SKM-1 (cell line): ENCODE results near the gene ARL8B.
"Not testable (repeated sequence)": the region's sequence is repeated elsewhere in the genome, so short reads cannot be mapped to it uniquely, and the experiment has no call there.

Experiments used
- DNase-seq: peaks from one replicate; lab custom pipeline; 2025; ENCODE audit not compliant: unreplicated experiment; lab: John Stamatoyannopoulos, UW

Gene ARL8B

DNA sequence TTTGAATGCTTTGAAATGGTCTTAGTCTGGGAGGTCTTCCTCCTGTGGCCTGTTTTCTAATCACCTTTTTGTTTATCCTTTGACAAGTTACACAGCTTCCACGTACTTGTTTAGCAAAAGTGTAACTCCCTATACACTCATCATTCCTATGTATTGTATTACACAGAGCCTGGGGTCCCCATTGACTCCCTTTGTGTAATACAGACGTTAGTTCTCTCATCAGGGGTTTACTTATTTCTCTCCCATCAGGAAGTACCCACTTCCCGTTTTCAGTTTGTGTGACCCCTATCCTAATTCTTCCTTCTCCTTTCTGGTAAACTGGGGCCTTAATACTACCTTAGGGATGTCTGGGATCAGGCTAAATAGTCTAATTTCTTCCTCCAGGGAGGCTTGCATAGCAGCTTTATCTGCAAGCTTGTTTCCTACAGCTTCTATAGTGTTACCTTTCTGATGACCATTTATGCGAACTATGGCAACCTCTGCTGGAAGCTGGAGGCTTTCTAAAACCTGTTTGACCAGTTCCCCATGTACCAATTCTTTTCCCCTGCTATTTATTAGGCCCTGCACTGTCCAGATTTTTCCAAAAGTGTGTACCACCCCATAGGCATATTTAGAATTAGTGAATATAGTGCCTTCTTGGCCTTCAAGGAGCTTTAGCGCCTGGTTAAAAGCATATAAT lies 22.4 kb downstream of the ARL8B start:
- peak; percentile 41 for DNase-seq

- no peak for DNase-seq
These were observed 23.0 kb downstream of the ARL8B start for GRCh38 chr3:5145120-5145519.

- not testable (repeated sequence) for DNase-seq
These were observed 25.1 kb downstream of the ARL8B start for GRCh38 chr3:5147152-5147551.

- no peak for DNase-seq
These were observed 27.3 kb downstream of the ARL8B start for GRCh38 chr3:5149306-5149880.

DNA sequence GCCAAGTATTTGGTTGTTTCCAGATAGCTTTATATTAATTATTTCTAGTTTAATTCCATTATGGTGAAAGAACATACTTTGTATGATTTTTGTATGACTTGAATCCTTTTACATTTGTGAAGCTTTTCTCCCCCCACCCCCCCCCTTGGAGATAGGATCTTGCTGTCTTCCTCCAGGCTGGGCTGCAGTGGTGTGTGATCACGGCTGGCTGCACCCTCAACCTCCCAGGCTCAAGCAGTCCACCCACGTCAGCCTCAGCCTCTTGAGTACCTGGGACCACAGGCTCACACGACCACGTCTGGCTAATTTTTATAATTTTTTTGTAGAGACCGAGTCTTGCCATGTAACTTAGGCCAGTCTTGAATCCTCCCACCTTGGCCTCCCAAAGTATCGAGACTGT lies 29.5 kb downstream of the ARL8B start:
- DNase-seq = no peak

GRCh38 chr3:5153074-5153473 lies 31.0 kb downstream of the ARL8B start:
- DNase-seq = no peak

GRCh38 chr3:5155241-5155640 lies 33.1 kb downstream of the ARL8B start:
- no peak for DNase-seq

- no peak for DNase-seq
These were observed 38.2 kb downstream of the ARL8B start for GRCh38 chr3:5160321-5160720.

DNA sequence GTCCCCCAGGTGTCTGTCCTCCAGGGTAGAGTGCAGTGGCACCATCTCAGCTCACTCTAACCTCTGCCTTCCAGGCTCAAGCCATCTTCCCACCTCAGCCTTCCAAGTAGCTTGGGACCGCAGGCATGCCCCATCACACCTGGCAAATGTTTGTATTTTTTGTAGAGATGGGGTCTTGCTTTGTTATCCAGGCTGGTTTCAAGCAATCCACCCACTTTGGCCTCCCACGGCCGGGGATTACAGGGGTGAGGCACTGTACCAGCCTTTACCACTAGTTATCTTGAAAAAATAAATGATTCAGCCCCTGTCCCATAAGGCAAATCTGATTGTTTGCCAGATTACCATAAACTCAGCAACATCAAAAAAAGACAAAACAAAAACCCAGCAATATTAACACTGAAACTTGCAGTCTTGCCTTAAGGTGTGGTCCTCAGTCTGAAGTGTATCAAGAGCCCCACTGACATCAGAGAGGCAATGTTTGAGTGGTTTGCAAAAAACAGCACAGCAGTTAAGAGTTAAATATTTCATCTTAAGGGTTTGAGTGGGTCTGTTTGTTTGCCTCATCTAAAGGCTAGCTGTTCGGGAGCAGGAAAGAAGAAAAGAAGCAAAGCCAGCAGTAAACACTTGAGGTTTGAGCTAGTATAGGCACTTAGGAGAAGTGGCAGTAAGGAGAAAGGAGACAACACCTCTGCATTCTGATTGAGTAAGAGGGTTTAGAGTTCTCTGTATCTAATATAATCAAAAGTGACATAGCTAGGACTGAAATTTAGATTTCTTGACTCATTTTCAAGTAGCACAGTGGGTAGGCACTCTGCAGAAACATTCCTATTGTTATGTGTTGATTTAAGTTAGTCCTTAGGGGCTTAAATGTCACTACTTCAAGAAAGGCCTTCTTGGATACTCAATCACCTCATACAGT lies 39.1 kb downstream of the ARL8B start:
- DNase-seq = no peak

GRCh38 chr3:5162102-5162501 lies 40.0 kb downstream of the ARL8B start:
- DNase-seq = no peak

DNA sequence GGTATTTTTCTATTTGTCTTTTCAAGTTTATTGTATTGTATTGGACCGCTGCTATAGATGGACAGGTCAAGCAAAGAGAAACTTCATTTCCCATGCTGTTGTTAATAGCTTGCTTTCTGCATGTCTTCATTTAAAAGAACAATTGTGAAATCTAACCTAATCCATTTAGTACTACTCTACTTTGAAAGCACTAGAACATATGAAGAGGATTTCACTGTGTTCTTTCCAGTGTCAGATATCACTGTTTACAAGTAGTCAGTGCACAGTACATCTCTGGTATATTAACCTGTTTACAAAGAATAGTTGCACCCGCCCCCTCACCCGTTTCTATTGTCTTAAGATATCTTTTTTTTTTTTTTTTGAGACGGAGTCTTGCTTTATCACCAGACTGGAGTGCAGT lies 43.6 kb downstream of the ARL8B start:
- no peak for DNase-seq

DNA sequence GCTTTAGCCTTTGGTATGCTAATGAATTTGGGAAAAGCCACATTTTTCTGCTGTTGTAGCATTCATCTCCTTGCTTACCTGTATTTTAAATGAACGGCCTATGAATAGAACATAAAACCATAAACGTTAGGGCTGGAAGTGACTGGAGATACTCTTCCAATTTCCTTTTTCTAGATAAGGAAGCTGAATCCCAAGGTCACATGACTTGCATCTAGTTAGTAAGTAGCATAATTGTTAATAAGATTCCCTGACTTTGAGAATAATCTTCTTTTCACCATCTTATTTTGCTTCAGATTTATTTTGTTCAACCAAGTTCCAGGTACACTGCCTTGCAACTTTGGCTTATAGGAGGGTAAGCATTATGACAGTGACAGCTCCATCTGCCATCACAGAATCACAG lies 44.8 kb downstream of the ARL8B start:
- DNase-seq = no peak

DNA sequence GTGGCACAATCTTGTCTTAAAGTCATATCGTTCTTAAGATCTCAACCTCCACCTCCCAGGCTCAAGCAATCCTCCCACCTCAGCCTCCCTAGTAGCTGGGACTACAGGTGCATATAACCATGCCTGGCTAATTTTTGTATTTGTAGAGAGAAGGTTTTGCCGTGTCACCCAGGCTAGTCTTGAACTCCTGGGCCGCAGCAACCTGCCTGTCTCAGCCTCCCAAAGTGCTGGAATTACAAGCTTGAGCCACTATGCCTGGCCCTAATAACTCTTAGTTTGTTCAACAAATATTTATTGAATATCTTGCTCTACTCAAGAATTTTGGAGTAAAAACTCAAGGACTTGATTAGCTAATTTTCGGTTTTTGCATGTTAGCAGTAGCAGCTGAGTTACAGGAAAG lies 46.0 kb downstream of the ARL8B start:
- no peak for DNase-seq

DNA sequence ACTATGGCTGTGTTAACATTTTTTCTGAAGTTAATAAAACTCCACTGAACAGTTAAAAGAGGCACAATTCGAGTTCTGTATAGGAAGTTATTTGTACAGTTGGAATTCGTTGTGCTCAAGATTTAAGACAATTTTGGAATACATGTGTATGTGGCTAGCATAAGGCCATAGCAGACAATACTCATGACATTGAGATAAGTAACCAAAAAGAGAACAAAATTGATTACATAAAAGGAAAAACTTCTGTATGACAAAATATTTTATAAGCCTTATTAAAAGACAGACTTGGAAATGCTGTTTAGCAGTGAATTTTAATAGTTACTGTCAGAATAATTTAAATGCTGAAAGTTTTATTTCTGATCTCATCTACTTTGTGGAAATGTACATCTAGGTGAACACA lies 47.7 kb downstream of the ARL8B start:
- no peak for DNase-seq

DNA sequence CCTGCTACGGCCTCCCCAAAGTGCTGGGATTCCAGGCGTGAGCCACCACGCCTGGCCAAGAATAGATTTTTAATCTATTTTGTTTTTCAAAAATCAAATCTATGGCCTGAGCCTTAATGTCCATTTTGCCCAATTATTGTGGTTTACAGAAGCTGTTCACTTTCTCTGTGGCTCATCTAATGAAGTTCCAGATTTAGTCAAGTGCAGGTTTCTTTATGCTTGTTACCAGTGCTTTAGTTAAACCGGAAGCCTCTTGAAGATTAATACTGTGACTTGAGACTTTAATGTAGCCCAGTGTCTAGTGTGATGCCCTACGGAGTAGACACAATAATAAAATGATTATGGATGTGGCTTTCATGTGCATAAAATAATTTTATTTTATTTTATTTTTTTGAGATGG lies 48.9 kb downstream of the ARL8B start:
- no peak for DNase-seq

- no peak for DNase-seq
These were observed 49.9 kb downstream of the ARL8B start for GRCh38 chr3:5172018-5172417.

- not testable (repeated sequence) for DNase-seq
These were observed 56.9 kb downstream of the ARL8B start for GRCh38 chr3:5179036-5179435.

DNA sequence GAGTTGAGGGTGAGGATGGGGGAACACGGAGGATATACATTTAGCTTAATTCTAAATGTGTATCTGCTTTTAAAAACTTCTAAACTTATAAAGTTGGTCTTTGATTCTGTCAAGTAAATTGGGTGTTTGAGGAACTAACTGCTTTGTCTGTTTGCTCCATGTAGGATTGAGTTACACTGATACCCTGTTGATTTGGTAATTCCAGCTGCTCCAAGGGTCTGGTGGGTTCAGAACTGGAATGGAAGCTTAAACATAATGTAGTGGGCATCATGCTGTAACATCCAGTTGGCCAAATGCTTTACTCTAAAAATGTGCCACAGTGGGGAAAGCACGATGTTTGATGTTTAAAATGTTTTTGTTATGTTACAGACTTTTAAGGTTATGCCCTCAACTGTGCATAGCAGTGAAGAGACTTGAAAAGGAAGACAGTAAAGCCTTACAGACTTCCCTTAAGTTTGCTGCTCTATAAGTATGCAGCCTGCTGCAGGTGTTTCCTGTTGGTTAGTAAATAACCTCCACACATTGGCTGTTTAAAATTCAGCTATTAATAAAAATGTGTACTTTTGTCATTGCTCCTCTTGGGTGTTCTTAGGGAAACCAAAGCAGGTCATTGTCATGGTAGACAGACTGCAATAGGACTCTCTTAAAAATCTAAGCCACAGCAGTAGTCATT lies 59.5 kb downstream of the ARL8B start:
- no peak for DNase-seq

DNA sequence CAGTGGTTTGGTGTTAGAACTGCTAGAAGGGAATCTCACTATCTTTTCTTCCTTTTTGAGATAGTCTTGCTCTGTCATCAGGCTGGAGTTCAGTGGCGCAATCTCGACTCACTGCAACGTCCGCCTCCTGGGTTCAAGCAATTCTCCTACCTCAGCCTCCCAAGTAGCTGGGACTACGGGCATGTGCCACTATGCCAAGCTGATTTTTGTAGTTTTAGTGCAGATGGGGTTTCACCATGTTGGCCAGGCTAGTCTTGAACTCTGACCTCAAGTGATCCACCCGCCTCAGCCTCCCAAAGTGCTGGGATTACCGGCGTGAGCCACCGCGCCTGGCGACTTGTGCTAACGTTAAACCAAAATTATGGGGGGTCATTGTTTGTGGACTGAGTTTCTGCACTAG lies 61.6 kb downstream of the ARL8B start:
- peak; percentile 8 for DNase-seq

- no peak for DNase-seq
These were observed 62.4 kb downstream of the ARL8B start for GRCh38 chr3:5184499-5184898.

DNA sequence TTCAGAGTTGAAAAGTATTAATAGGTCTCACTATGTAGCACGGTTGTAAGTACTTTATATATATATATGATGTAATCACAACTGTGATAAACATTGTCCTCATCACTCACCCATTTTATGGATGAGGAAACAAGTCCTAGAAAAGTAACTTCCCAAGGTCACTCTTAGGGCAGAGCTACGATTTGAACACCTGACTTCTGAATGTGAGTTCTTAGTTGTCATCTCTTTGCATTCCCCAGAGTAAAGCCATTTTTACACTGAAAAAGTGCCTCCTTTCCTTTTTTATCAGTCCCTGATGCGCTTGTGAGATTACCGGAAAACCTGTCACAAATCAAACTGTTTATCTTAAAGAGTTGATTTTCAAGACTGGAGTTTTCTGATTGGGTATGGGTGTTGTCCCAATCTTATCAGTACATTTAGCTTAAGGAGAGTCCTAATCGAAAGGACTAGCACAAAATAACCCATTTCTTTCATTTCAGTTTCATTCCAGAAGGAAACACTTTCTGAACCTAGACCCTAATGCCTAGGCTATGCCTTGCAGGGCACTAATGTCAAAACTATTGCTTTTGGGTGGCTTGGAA lies 63.1 kb downstream of the ARL8B start:
- no peak for DNase-seq
